ENCODE measurements around the gene PES1.

- TF ChIP-seq CTCF (IDR thresholded peaks at IDR 0.05) (peak in 1 of 3 experiments; percentile 13), POLR2A (IDR thresholded peaks at IDR 0.05; ENCODE audit: low read depth) (peak; percentile 7), POLR2AphosphoS5 (IDR thresholded peaks at IDR 0.05) (peak; percentile 56 to 64), EP300 (IDR thresholded peaks at IDR 0.05) (no peak)
Observed at GRCh38 chr22:30606455-30607299, 15.0 kb upstream of the PES1 start, which contains the start of gene TCN2.

All from esophagus muscularis mucosa (tissue), 4 donors.